Measurements from ENCODE around the gene XIRP2.
"Not testable (repeated sequence)": the region's sequence is repeated elsewhere in the genome, so short reads cannot be mapped to it uniquely, and the experiment has no call there.

- TF ChIP-seq POLR2AphosphoS5, POLR2A (IDR thresholded peaks at IDR 0.05): not testable (repeated sequence)
Measured at GRCh38 chr2:167109682-167110081, 221.4 kb downstream of the XIRP2 start.

Measured in transverse colon (tissue), 3 donors.